H1 (cell line): ENCODE results near the gene BAAT. TPM values are rescaled to one million over a fixed set of nuclear protein-coding genes. Genes with fewer than 3 reads are reported as not detected.

Experiments
- CTCF ChIA-PET: fragments of 300-600 bp; sonication (Branson Sonifier 250); formaldehyde crosslinking; loops from one replicate; lab custom pipeline; 2021; ENCODE audit not compliant: partially characterized antibody; lab: Charles Lee
- POLR2A ChIA-PET: fragments of 300-600 bp; sonication (Branson Sonifier 250); formaldehyde crosslinking; loops from one replicate; lab custom pipeline; 2021; ENCODE audit warnings: inconsistent platforms; ENCODE audit not compliant: partially characterized antibody; lab: Charles Lee
- DNase-seq, 2 experiments: peaks; one replicate each; pipeline versions ENCODE4 v3.0.0 to v3.0.0-alpha.2; 2010 to 2022; ENCODE audit warnings: low spot score in 2 of 2, low read depth in 1 of 2, mixed read lengths in 1 of 2
- FAIRE-seq: peaks from 2 replicates; lab custom pipeline; 2011; peaks lifted over from hg19 to GRCh38; lab: Jason Lieb, UNC
- H2AFZ ChIP-seq: 2 replicates; pipeline ENCODE4 v1.8.1; 2012; ENCODE audit warnings: low read length, inconsistent platforms
- H2AK5ac ChIP-seq: 2 replicates; pipeline ENCODE4 v1.6.1; 2013; ENCODE audit warnings: low read depth, low read length
- H2BK120ac ChIP-seq: replicated peaks from 2 replicates; pipeline ENCODE3; 2013; ENCODE audit warnings: low read depth, low read length, inconsistent platforms
- H2BK12ac ChIP-seq: 2 replicates; pipeline ENCODE4 v1.6.1; 2013; ENCODE audit warnings: low read depth, low read length
- H2BK15ac ChIP-seq: 2 replicates; pipeline ENCODE4 v1.6.1; 2013; ENCODE audit warnings: low read length
- H2BK20ac ChIP-seq: 2 replicates; pipeline ENCODE4 v1.6.1; 2013; ENCODE audit warnings: low read length
- H2BK5ac ChIP-seq: 2 replicates; pipeline ENCODE4 v1.6.1; 2013; ENCODE audit warnings: low read depth, low read length
- H3K14ac ChIP-seq: 2 replicates; pipeline ENCODE4 v1.6.1; 2013; ENCODE audit warnings: inconsistent platforms; ENCODE audit not compliant: insufficient read length
- H3K18ac ChIP-seq: 2 replicates; pipeline ENCODE4 v1.6.1; 2013; ENCODE audit warnings: low read length; ENCODE audit errors: extremely low read depth
- H3K23ac ChIP-seq: 2 replicates; pipeline ENCODE4 v1.6.1; 2013; ENCODE audit warnings: inconsistent platforms; ENCODE audit not compliant: insufficient read length
- H3K23me2 ChIP-seq: 2 replicates; pipeline ENCODE4 v1.6.1; 2013; ENCODE audit warnings: low read depth, low read length
- H3K27ac ChIP-seq: 2 replicates; pipeline ENCODE4 v1.6.1; 2011; ENCODE audit warnings: low read depth, low read length, inconsistent platforms
- H3K27me3 ChIP-seq, 4 experiments: replicated peaks in 1 of 4; 1 replicate in 1 of 4; 2 replicates in 3 of 4; pipeline versions ENCODE4 v1.6.1 to v1.8.1; 2011 to 2013; ENCODE audit warnings: low read length in 3 of 4, mild to moderate bottlenecking in 3 of 4, inconsistent platforms in 2 of 4, mixed read lengths in 2 of 4, moderate library complexity in 1 of 4; ENCODE audit not compliant: control insufficient read depth in 3 of 4, insufficient read depth in 3 of 4; ENCODE audit errors: extremely low read depth in 1 of 4
- H3K36me3 ChIP-seq, 4 experiments: 2 replicates each; pipeline versions ENCODE4 v1.6.1 to v1.8.1; 2011 to 2013; ENCODE audit warnings: mild to moderate bottlenecking in 4 of 4, low read length in 3 of 4, moderate library complexity in 2 of 4, control low read depth in 1 of 4, inconsistent platforms in 1 of 4; ENCODE audit not compliant: insufficient read depth in 4 of 4, control insufficient read depth in 2 of 4
- H3K4ac ChIP-seq: replicated peaks from 2 replicates; pipeline ENCODE3; 2013; ENCODE audit warnings: low read length, low read depth, mixed read lengths, inconsistent platforms; ENCODE audit not compliant: insufficient read length
- H3K4me1 ChIP-seq, 4 experiments: replicated peaks in 1 of 4; 1 replicate in 1 of 4; 2 replicates in 3 of 4; pipeline versions ENCODE4 v1.6.1 to v1.8.1; 2011 to 2013; ENCODE audit warnings: low read length in 3 of 4, inconsistent platforms in 2 of 4, mixed read lengths in 1 of 4; ENCODE audit not compliant: insufficient read depth in 4 of 4, control insufficient read depth in 3 of 4
- H3K4me2 ChIP-seq, 2 experiments: 2 replicates each; pipeline versions ENCODE4 v1.6.1 to v1.8.1; 2011 to 2013; ENCODE audit warnings: low read depth in 2 of 2, low read length in 2 of 2, control low read depth in 1 of 2, inconsistent platforms in 1 of 2, mild to moderate bottlenecking in 1 of 2; ENCODE audit not compliant: insufficient read depth in 1 of 2
- H3K4me3 ChIP-seq, 4 experiments: fragments of 200-600, 300-600 bp in 1 of 4; sonication (generic), shearing (Covaris generic), sonication (Bioruptor Twin) in 1 of 4; 2 replicates each; pipeline versions ENCODE4 v1.5.1 to v1.8.1; 2011 to 2016; ENCODE audit warnings: low read length in 4 of 4, low read depth in 3 of 4, control low read depth in 2 of 4, inconsistent platforms in 2 of 4, mild to moderate bottlenecking in 2 of 4, mixed read lengths in 1 of 4, moderate library complexity in 1 of 4; ENCODE audit not compliant: insufficient read depth in 2 of 4; ENCODE audit errors: extremely low read depth in 1 of 4
- H3K56ac ChIP-seq: replicated peaks from 2 replicates; pipeline ENCODE3; 2013; ENCODE audit warnings: low read depth, mild to moderate bottlenecking, mixed read lengths, low read length, inconsistent platforms; ENCODE audit not compliant: insufficient read length
- H3K79me1 ChIP-seq: 2 replicates; pipeline ENCODE4 v1.6.1; 2013; ENCODE audit warnings: low read depth, low read length, control low read depth
- H3K79me2 ChIP-seq, 2 experiments: 2 replicates each; pipeline versions ENCODE4 v1.6.1 to v1.8.1; 2012 to 2013; ENCODE audit warnings: low read length in 2 of 2, mild to moderate bottlenecking in 2 of 2, inconsistent platforms in 1 of 2; ENCODE audit not compliant: insufficient read depth in 2 of 2, control insufficient read depth in 1 of 2
- H3K9ac ChIP-seq, 4 experiments: replicated peaks in 1 of 4; 1 replicate in 1 of 4; 2 replicates in 3 of 4; pipeline versions ENCODE4 v1.6.1 to v1.8.1; 2011 to 2013; ENCODE audit warnings: low read depth in 3 of 4, low read length in 3 of 4, control low read depth in 2 of 4, mild to moderate bottlenecking in 2 of 4, moderate library complexity in 2 of 4, inconsistent platforms in 1 of 4; ENCODE audit errors: extremely low read depth in 1 of 4
- H3K9me3 ChIP-seq, 2 experiments: 2 replicates each; pipeline versions ENCODE4 v1.6.1 to v1.8.1; 2012 to 2013; ENCODE audit warnings: mild to moderate bottlenecking in 2 of 2, moderate library complexity in 2 of 2, control low read depth in 1 of 2, inconsistent platforms in 1 of 2, low read depth in 1 of 2, low read length in 1 of 2, mixed read lengths in 1 of 2; ENCODE audit not compliant: insufficient read depth in 2 of 2
- H4K20me1 ChIP-seq, 2 experiments: replicated peaks in 1 of 2; 2 replicates each; pipeline versions ENCODE3 to v1.8.1; 2011 to 2013; ENCODE audit warnings: inconsistent platforms in 2 of 2, low read length in 2 of 2, mild to moderate bottlenecking in 1 of 2; ENCODE audit not compliant: insufficient read depth in 2 of 2, control insufficient read depth in 1 of 2
- H4K5ac ChIP-seq: 2 replicates; pipeline ENCODE4 v1.6.1; 2013; ENCODE audit warnings: low read length, low read depth, mixed read lengths, inconsistent platforms; ENCODE audit not compliant: insufficient read length
- H4K8ac ChIP-seq: 2 replicates; pipeline ENCODE4 v1.8.0; 2013; ENCODE audit warnings: mild to moderate bottlenecking, moderate library complexity, low read length, inconsistent platforms; ENCODE audit not compliant: insufficient read depth; ENCODE audit errors: extremely low read depth
- H4K91ac ChIP-seq: replicated peaks from 2 replicates; pipeline ENCODE3; 2013; ENCODE audit warnings: low read length, mixed read lengths, inconsistent platforms; ENCODE audit not compliant: insufficient read length
- ATF2 ChIP-seq: IDR thresholded peaks from 2 replicates; pipeline ENCODE4 v1.6.1; 2012; ENCODE audit warnings: low read length, inconsistent platforms
- CREB1 ChIP-seq: IDR thresholded peaks from 2 replicates; pipeline ENCODE4 v1.6.1; 2012; ENCODE audit warnings: inconsistent platforms
- GABPA ChIP-seq: IDR thresholded peaks from 2 replicates; pipeline ENCODE4 v1.6.1; 2011; ENCODE audit warnings: mild to moderate bottlenecking, low read length, moderate library complexity, borderline replicate concordance; ENCODE audit not compliant: insufficient read depth
- GTF2F1 ChIP-seq: IDR thresholded peaks from 2 replicates; pipeline ENCODE4 v1.6.1; 2012; ENCODE audit warnings: low read depth, low read length, improper control_type of control experiment, borderline replicate concordance
- JUND ChIP-seq: IDR thresholded peaks from 2 replicates; pipeline ENCODE4 v1.6.1; 2011; ENCODE audit warnings: mild to moderate bottlenecking, improper control_type of control experiment, low read length
- MAFK ChIP-seq: IDR thresholded peaks from 2 replicates; pipeline ENCODE4 v1.6.1; 2012; ENCODE audit warnings: low read depth, mild to moderate bottlenecking, improper control_type of control experiment, low read length
- NRF1 ChIP-seq: IDR thresholded peaks from 2 replicates; pipeline ENCODE4 v1.6.1; 2011; ENCODE audit warnings: mild to moderate bottlenecking, low read depth, low read length, improper control_type of control experiment
- POLR2AphosphoS5 ChIP-seq: IDR thresholded peaks from 2 replicates; pipeline ENCODE4 v1.6.1; 2011; ENCODE audit warnings: low read depth, low read length
- POU5F1 ChIP-seq: IDR thresholded peaks from 2 replicates; pipeline ENCODE4 v1.6.1; 2011; ENCODE audit warnings: low read depth, mild to moderate bottlenecking, low read length, moderate library complexity
- RAD21 ChIP-seq, 2 experiments: IDR thresholded peaks in 1 of 2; conservative IDR thresholded peaks in 1 of 2; 2 replicates each; pipeline ENCODE4 v1.6.1; 2011; ENCODE audit warnings: low read depth in 2 of 2, low read length in 2 of 2, improper control_type of control experiment in 1 of 2, inconsistent platforms in 1 of 2, mild to moderate bottlenecking in 1 of 2, moderate library complexity in 1 of 2
- RXRA ChIP-seq: IDR thresholded peaks from 2 replicates; pipeline ENCODE4 v1.6.1; 2011; ENCODE audit warnings: low read depth, mild to moderate bottlenecking, low read length, moderate library complexity; ENCODE audit not compliant: insufficient read depth
- SIN3A ChIP-seq, 2 experiments: IDR thresholded peaks in 1 of 2; conservative IDR thresholded peaks in 1 of 2; 2 replicates each; pipeline ENCODE4 v1.6.1; 2011 to 2012; ENCODE audit warnings: low read length in 2 of 2, improper control_type of control experiment in 1 of 2, low read depth in 1 of 2, mild to moderate bottlenecking in 1 of 2
- TEAD4 ChIP-seq: IDR thresholded peaks from 2 replicates; pipeline ENCODE4 v1.6.1; 2012; ENCODE audit warnings: low read depth, low read length, inconsistent platforms, mixed read lengths
- WGBS, 2 experiments: shearing (Covaris generic) in 1 of 2; methylation state at CpG; one replicate each; pipeline versions ENCODE4 v1.1.6 to v1.1.7; 2013 to 2015; ENCODE audit warnings: low lambda C conversion rate in 2 of 2, mixed read lengths in 2 of 2, inconsistent platforms in 1 of 2, low coverage in 1 of 2, missing lambda C conversion rate in 1 of 2; ENCODE audit not compliant: insufficient replicate concordance in 2 of 2, insufficient coverage in 1 of 2, insufficient read length in 1 of 2; ENCODE audit errors: extremely low coverage in 1 of 2, missing lambda C conversion rate in 1 of 2; 5-methylcytosine and 5-hydroxymethylcytosine counted together
- polyA plus RNA-seq, 7 experiments: library from polyadenylated mRNA; depleted of rRNA in 3 of 7; stranded (reverse) in 5 of 7; unstranded in 2 of 7; fragments of >200 nt in 5 of 7; fragments of 200-250 nt in 2 of 7; gene quantifications; 1 replicate in 5 of 7; 2 replicates in 1 of 7; 4 replicates in 1 of 7; pipeline versions ENCODE4 v1.2.1 to v1.2.3, GENCODE V29; 2011 to 2013; ENCODE audit warnings: missing spikeins in 2 of 7, mixed read lengths in 2 of 7
- total RNA-seq: library from RNA; stranded (reverse); fragmentation: NEBNext Ultra II Directional; extraction: Animal tissue kit (Norgen Biotek cat#: 25700); gene quantifications from 2 replicates; pipeline ENCODE4 v1.2.1, GENCODE V29; 2021

The BAAT gene
- total and polyA plus RNA-seq, 2 of the 8 experiments (the other 6 are each of a cell fraction or from before 2014, with no cell fraction given): 0.09 to 0.17 TPM

- Histone ChIP-seq H3K27ac (no peak overlapping the region), H3K36me3 (no peaks in the 10 kb centered on the region), H3K23me2 (no peaks in the 10 kb centered on the region), H3K14ac (no peak overlapping the region), H2BK5ac (no peak overlapping the region), H2AFZ (no peak overlapping the region), H3K79me1 (no peaks in the 10 kb centered on the region), H3K4ac (no peak overlapping the region), H3K4me3 (no peak overlapping the region), H3K4me1 (no peaks in the 10 kb centered on the region), H2BK20ac (no peak overlapping the region), H4K8ac (no peak overlapping the region), H3K23ac (no peak overlapping the region), H3K4me2 (no peak overlapping the region), H2AK5ac (no peak overlapping the region), H4K5ac (no peak overlapping the region), H4K20me1 (no peaks in the 10 kb centered on the region), H4K91ac (no peak overlapping the region), H3K27me3 (no peaks in the 10 kb centered on the region), H3K18ac (no peak overlapping the region), H3K56ac (no peak overlapping the region), H3K9ac (no peak overlapping the region), H3K9me3 (no peaks in the 10 kb centered on the region), H2BK120ac (no peak overlapping the region), H3K79me2 (no peaks in the 10 kb centered on the region), H2BK15ac (no peak overlapping the region), H2BK12ac (no peak overlapping the region)
- FAIRE-seq (no peak), DNase-seq (no peak)
- CTCF ChIA-PET: interaction anchor here (0.6 to 1.3 kb wide), 3 partner anchors 24 to 231 kb away, joined by 3 to 5 read pairs (median 3); no protein-coding TSS in a partner anchor
- 92% methylated on average over 1 of the region's 1 CpG; no CpG with 5 or more reads in 1 of the 2 experiments for WGBS, 2 experiments
- POLR2A ChIA-PET: no interaction called here
- TF ChIP-seq JUND: no peak
- TF ChIP-seq GABPA: no peak
- TF ChIP-seq CREB1: no peak
- no peak for TF ChIP-seq TEAD4
- TF ChIP-seq NRF1: no peak
- no peak for TF ChIP-seq MAFK
- TF ChIP-seq GTF2F1: no peak
- no peak for TF ChIP-seq POU5F1
- TF ChIP-seq ATF2: no peak
- no peak for TF ChIP-seq POLR2AphosphoS5
- TF ChIP-seq RAD21 (IDR thresholded peaks at IDR 0.05 in 1 of 2, conservative IDR thresholded peaks at IDR 0.05 in 1 of 2; ENCODE audit: low read depth in 2 of 2, low read length in 2 of 2): no peak
- no peak for TF ChIP-seq SIN3A (conservative IDR thresholded peaks at IDR 0.05 in 1 of 2, IDR thresholded peaks at IDR 0.05 in 1 of 2; ENCODE audit: low read depth in 1 of 2, low read length in 2 of 2)
- no peak for TF ChIP-seq RXRA
These were observed 34.5 kb downstream of the BAAT start for GRCh38 chr9:101350285-101350684.
